GM13976 (cell line): Measurements from ENCODE around the gene ARSG.
"Not testable (repeated sequence)": the region's sequence is repeated elsewhere in the genome, so short reads cannot be mapped to it uniquely, and the experiment has no call there.

ENCODE experiments used
- DNase-seq: peaks from one replicate; pipeline ENCODE4 v3.0.0; 2012; ENCODE audit warnings: low spot score
- CTCF ChIP-seq: IDR thresholded peaks from 2 replicates; pipeline ENCODE4 v1.5.1; 2012; ENCODE audit warnings: borderline replicate concordance, mild to moderate bottlenecking; ENCODE audit not compliant: insufficient read depth; ENCODE audit errors: extremely low read depth, missing control alignments, control extremely low read depth
- in situ Hi-C: fragments of 300-500 bp; cut with MboI; formaldehyde crosslinking; loops from one replicate; pipeline ENCODE4 v1.12.0; 2022; ENCODE audit warnings: low sequenced_read_pairs, mixed read lengths, inconsistent platforms; ENCODE audit not compliant: unreplicated experiment

The ARSG gene

GRCh38 chr17:68260051-68260762 lies 31.1 kb upstream of the ARSG start:
- TF ChIP-seq CTCF: no peak
- in situ Hi-C loops: loop anchor here (5.0 to 10.0 kb wide), 2 partner anchors 93 to 175 kb away; no protein-coding TSS in a partner anchor
- no peak for DNase-seq

GRCh38 chr17:68262467-68262866 lies 28.8 kb upstream of the ARSG start:
- in situ Hi-C loops: loop anchor here (5.0 to 10.0 kb wide), 2 partner anchors 95 to 172 kb away; no protein-coding TSS in a partner anchor
- DNase-seq: not testable (repeated sequence)

- in situ Hi-C loops: loop anchor here (5.0 to 10.0 kb wide), 2 partner anchors 96 to 172 kb away; no protein-coding TSS in a partner anchor
- DNase-seq: peak; percentile 39
- TF ChIP-seq CTCF: peak; percentile 53
Observed at GRCh38 chr17:68263101-68263681, 28.1 kb upstream of the ARSG start.

- in situ Hi-C loops: loop anchor here (10.0 kb wide), 1 partner anchor 169 kb away; no protein-coding TSS in a partner anchor
- DNase-seq: not testable (repeated sequence)
Observed at GRCh38 chr17:68265833-68266232, 25.5 kb upstream of the ARSG start.

- in situ Hi-C loops: no loop called here
- no peak for DNase-seq
- no peak for TF ChIP-seq CTCF
Observed at GRCh38 chr17:68273722-68274121, 17.6 kb upstream of the ARSG start.

GRCh38 chr17:68276339-68276738 lies 15.0 kb upstream of the ARSG start:
- in situ Hi-C loops, DNase-seq: not testable (repeated sequence)

- no peak for TF ChIP-seq CTCF
- in situ Hi-C loops: no loop called here
Observed at GRCh38 chr17:68277807-68278206, 13.5 kb upstream of the ARSG start.

GRCh38 chr17:68281965-68282364 lies 9.3 kb upstream of the ARSG start:
- in situ Hi-C loops, DNase-seq: not testable (repeated sequence)

More at GRCh38 chr17:68277807-68278206, 13.5 kb upstream of the ARSG start:
- DNase-seq: no peak
